Kidney tubule cell (primary cell): ENCODE measurements around the gene PRPF38B.
"Not testable (repeated sequence)": the region's sequence is repeated elsewhere in the genome, so short reads cannot be mapped to it uniquely, and the experiment has no call there.

Experiments
- DNase-seq: peaks from one replicate; pipeline ENCODE4 v3.0.0-alpha.2; 2018; ENCODE audit warnings: low spot score

The PRPF38B gene, protein sequence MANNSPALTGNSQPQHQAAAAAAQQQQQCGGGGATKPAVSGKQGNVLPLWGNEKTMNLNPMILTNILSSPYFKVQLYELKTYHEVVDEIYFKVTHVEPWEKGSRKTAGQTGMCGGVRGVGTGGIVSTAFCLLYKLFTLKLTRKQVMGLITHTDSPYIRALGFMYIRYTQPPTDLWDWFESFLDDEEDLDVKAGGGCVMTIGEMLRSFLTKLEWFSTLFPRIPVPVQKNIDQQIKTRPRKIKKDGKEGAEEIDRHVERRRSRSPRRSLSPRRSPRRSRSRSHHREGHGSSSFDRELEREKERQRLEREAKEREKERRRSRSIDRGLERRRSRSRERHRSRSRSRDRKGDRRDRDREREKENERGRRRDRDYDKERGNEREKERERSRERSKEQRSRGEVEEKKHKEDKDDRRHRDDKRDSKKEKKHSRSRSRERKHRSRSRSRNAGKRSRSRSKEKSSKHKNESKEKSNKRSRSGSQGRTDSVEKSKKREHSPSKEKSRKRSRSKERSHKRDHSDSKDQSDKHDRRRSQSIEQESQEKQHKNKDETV

DNA sequence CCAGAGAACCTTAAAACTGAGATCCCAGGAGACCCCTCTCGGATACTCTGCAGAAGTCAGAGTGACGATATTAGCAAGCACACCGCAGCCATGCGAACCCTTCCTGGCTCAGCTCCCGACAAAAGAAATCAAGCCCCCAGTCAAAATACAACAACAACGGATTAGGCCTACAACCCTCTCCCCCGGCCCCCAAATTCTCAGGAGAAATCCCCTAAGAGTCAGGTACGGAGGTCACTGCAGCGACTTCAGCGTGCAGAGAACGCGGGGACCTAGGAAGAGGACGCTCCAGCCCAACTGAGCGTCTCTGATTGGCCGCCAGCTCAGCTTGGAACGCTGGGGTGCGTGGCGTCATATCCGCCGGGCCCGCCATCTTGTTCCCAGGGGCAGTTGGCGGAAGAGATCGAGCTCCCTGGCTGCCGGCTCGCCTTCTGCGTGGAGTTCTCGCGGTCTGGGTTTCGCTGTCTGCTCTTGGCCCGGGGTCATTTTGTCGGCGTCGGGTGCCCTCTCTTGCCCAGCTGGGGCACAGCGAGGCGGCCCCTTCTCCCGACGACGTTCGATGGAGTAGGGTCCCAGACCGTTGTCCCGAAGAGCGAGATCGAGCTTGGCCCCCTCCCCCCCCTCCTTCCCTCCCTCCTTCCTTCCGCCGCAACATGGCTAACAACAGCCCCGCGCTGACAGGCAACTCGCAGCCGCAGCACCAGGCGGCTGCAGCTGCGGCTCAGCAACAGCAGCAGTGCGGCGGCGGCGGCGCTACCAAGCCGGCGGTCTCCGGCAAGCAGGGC, at the start of gene PRPF38B:
PRPF38B (plus strand) TSS at position 369 of the 782 bp plus-strand sequence; CDS start at position 651, 282 bp downstream.
- peak; percentile 92 for DNase-seq

DNA sequence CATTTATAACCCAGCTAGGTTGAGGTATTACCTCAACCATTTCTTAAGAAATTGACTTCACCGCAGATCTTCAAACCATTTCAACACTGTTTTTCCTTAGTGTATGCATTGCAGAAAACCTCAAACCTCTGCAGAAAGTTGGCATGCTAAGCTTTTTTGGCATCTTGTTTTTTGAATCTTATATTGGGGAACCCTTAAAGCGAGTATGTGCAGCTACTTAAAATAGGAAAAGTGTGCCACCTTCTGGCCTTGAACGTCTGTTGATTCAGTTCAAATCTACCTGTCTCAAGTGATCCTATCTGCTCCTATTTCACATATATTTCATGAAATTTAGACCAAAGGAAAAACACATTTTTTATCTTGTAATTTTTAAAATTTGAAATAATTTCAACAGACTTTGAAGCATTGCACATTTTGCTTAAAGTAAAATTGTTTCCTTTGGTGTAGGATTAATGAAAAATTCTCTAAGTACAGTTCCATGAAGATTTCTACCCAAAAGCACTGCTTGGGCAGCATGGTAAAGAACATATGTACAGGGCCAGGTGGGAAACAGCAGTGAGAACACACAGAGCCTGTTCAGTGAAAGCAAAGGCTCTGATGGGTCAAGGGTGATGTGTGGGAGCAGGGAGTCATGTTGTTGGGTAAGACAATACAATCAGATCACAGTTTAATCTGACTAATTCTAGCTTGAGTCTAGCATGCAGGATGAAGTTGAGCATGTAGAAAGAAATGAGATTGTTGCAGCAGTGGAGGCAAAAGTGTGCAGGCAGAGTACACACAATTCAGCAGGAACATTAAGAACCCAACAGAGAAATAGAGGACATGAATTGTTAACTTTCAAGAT, 48.4 kb upstream of the PRPF38B start:
- peak; percentile 49 for DNase-seq

DNA sequence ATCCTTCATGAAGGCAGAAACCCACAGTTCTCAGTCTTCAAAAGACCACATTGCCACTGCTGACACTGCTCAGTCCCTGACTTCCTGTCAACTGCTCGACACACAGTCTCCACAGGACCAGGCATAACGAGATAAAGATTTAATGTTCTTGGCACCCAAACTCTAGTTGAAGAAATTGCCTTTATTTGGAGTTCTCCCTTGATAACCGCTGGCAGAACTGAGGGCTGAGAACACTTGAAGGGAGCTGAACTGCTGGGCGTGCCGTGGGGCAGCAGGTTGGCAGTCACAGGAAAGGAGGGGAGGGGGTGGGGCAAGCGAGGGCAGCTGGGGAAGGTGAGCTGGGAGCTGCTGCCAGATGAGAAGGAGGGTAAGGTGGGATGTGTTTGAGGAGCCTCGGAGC, 47.1 kb upstream of the PRPF38B start:
- DNase-seq, result no peak

DNA sequence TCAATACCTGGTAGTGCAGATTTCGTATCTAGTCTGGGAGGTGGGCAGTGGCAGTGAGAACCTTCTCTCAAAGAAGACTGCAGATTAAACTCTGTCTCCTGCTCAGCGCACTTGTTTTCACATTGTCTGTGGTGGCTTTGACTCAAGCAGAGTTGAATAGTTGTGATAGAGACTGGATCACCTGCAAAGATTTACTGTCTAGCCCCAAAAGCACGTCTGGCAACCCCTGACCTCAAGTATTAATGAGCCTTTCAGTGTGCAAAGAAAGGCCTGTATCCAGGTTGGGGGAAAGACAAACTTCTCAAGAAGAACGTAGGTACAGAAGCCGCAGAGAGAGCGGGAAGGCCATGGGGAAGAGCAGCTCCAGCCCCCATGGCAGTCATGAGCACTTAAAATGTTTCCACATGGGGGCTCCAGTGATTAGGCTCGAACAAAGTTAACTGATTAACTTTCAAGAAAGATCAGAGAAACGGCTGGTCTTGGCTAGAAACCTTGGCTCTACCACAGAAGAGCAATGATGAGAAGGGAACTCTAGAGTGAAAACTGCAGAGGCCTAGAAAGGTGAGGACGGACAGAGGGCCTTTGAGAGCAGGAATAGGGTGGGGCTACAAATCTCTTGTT, 46.4 kb upstream of the PRPF38B start:
- DNase-seq, result no peak

DNA sequence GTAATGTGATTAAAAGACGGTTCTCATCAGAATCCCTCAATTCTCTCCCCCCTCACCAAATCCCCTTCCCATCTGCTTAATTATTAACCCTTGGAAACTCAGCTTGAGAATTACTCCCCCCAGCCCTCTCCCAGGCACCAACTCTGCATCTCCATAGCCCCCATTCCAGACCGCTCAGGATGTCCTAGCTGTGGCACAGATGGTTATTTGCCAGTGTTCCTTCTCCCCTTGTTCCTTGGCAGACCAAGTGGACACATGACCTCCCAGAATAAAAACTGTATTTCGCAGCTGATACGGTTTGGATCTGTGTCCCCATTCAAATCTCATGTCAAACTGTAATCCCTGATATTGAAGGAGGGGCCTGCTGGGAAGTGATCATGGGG, 45.9 kb upstream of the PRPF38B start:
- DNase-seq, result no peak

DNA sequence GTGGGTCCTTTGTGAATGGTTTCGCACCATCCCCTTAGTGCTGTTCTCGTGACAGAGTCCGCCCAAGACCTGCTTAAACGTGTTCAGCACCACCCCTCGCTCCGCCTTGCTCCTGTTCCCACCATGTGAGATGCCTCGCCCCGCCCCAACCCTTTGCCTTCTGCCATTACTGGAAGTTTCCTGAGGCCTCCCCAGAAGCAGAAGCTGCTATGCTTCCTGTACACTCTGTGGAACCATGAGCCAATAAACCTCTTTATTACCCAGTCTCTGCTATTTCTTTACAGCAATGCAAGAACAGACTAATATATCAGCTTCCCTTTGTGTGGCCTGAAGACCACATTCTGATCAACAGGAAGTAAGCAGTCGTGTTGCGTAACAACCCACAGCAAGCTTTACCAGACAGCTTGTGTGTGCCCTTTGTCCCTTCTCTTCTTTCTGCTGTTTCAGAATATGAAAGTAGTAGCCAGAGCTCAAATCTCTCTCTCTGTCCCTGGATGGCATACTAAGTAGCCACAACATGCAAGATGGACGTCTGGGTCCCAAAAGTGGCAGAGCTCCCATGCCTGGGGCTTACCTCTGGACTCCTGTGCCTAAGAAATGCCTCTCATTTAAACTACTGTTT, 45.4 kb upstream of the PRPF38B start:
- DNase-seq, result peak; percentile 31

DNA sequence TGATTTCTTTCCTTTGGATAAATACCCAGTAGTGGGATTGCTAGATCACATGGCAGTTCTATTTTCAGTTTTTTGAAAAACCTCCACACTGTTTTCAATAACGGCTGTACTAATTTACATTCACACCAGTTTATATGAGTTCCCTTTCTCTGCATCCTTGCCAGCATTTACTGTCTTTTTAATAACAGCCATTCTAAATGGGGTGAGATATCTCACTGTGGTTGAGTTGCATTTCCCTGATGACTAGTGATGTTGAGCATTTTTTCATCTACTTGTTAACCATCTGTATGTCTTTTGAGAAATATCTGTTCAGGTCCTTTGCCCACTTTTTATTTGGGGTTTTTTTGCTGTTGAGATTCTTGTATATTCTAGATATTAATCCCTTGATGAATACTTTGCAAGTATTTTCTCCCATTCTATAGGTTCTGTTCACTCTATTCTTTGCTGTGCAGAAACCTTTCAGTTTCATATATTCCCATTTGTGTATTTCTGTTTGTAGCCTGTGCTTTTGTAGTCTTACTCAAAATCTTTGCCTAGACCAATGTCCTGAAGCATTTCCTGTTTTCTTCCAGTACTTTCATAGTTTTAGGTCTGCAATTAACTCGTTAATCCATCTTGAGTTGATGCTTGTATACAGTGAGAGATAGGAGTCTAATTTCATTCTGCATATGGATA, 38.5 kb upstream of the PRPF38B start:
- DNase-seq, result no peak

DNA sequence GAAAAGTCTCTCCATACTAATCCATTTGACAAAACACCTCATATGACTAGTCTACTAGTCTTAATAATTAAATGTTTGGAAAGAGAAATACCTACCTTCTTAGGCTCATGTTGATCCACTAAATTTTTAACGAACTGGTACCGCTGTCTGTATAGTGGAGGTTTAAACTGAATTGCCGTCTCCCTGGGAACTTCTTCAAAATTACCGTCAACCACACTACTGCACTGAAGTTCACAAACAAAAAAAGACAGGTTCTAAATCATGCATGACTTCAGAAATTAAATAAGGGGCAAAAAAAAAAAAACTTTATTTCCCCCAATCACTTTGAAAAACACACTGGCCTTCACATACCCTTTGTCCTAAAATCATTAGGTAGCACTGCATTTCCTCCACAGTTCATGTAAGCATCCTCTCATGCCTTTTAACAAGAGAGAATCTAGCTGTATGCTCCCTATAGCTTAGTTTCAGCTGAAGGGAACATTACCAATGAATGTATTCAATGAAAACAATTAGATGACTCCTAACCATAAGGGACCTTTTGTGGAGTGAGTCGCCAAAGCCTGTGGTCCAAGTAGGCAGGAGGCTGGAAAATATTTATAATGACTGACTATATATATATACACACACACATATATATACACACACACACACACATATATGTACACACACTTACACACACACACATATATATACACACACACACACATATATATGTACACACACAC, 34.6 kb upstream of the PRPF38B start:
- DNase-seq, result no peak

DNA sequence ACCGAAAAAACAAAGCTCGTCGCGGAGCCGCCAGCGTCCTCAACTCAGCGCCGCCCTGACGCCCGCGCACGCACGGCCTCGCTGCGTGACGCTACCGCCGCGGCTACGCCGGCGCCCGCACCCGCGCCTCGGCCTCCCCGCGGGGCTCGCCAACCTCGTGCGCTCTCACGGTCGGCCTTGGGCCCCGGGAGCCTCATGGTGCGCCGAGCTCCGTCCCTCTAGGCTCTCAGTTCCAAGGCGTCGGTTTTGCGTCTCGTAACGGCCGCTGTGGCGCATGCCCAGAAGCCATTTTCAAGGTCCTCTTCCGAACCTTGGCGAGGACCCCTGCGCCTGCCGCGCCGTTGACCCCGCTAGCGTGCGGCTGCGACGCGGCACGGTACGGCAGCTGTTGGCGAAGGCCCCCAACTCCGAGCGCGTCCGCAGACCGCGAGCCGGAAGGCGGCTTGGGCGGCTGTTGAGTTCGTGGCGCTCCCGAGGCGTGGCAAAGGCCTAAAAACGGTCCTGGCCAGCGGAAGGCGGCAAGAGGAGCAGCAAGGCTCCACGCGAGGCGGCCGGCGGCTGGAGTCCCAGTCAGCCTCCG, 31.0 kb upstream of the PRPF38B start, which contains the start of gene HENMT1:
HENMT1 (minus strand) TSS at position 64 of the 580 bp plus-strand sequence. CDS start 1,209 bp downstream, outside the sequence.
- peak; percentile 28 for DNase-seq

DNA sequence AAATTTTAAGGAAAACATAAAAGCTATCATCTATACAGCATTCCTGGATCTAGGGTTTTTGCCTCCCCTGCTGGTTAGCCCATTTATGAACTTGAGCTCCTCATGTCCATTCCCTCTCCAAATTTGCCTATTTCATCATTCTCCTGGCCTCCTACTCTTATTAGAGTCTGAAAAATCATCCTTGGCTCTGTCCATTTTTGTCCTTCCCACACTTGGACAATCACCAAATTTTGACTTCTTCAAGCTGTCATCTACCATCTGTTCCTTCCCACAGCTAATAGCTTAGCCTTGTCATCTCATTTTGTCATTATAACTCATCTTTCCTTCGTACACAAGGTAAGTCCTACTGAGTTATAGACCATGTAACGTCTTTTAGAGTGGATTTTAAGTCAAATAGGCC, 29.0 kb upstream of the PRPF38B start:
- DNase-seq, result no peak

DNA sequence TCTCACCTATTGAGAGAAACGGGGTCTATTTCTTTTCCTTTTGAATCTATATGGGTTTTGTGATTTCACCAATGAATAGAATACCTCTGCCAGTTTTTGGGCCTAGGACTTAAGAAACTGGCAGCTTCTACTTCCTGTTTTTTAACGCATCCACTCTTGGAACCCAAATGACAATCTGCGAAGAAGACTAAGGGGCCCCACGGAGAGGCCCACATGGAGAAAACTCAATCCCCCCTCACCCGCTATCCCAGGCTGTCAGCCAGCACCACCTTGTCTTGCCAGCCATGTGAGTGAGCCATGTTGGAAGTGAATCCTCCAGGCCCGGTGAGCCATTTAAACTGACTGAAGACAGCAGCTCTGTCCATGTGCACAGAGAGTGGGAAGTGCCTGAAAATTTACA, 27.6 kb upstream of the PRPF38B start:
- DNase-seq, result no peak

DNA sequence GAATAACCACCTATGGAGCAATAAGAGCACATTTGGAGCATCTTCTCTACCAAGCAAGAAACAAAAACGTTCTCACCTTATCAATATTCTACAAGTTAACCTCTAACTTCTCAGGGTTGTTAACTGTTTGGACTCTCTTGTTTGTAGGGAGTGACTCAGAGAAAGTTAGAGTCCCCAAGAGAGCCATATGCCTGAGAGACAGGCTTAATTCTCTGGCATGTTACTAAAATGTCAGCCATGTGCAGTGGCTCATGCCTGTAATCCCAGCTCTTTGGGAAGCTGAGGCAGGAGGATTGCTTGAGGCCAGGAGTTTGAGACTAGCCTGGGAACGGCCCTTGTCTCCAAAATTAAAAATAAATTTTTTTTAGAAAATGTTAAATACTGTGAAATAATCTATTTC, 27.0 kb upstream of the PRPF38B start:
- DNase-seq, result no peak

DNA sequence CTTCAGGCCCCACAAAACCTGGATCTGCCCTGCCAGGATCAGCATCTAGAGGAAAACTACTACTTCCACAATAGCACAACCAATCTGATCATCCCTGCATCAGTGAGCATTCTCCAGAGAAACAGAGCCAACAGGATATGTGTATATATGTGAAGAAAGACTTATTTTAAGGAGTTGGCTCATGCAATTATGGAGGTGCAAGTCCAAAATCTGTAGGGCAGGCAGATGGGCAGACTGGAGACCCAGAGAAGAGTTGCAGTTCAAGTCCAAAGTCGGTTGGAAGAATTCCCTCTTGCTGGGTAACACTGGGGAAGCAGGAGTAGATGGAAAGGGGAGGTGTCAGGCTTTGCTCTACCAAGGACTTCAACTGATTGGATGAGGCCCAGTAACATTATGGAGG, 26.3 kb upstream of the PRPF38B start:
- no peak for DNase-seq

DNA sequence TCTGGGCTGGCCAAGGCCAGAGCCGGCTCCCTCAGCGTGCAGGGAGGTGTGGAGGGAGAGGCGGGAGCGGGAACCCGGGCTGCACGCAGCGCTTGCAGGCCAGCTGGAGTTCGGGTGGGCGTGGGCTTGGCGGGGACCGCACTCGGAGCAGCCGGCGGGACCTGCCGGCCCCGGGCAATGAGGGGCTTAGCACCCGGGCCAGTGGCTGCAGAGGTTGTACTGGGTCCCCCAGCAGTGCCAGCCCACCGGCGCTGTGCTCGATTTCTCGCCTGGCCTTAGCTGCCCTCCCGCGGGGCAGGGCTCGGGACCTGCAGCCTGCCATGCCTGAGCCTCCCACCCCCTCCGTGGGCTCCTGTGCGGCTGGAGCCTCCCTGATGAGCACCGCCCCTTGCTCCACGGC, 24.7 kb upstream of the PRPF38B start:
- not testable (repeated sequence) for DNase-seq

DNA sequence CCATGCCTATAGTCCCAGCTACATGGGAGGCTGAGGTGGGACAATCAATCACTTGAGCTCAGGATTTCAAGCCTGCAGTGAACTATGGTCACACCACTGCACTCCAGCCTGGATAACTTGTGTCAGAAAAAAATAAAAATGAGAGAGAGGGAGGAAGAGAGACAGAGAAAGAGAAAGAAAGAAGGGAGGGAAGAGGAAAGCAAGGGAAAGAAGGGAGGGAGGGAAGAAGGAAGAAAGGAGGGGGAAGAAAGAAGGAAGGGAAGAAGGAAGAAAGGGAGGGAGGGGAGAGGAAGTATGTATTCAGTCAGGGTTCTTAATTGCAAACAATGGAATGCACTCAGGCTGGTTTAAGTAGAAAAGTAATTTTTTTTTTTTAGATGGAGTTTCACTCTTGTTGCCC, 23.3 kb upstream of the PRPF38B start:
- no peak for DNase-seq

DNA sequence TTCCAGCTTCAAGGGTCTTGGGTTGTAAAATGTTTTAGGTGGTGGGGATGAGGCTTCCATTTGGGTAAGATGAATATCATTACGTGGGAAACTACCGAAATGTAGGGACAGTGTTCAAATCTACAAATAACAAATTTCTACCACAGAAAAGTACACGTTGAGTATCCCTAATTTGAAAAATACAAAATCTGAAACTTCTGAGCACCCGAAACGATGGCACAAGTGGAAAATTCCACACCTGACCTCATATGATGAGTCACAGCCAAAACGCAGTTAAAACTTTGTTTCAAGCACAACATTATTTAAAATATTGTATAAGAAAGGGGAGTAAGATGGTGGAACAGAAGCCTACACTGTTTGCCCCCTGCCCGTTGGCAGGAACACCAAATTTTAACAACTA, 22.4 kb upstream of the PRPF38B start:
- no peak for DNase-seq

DNA sequence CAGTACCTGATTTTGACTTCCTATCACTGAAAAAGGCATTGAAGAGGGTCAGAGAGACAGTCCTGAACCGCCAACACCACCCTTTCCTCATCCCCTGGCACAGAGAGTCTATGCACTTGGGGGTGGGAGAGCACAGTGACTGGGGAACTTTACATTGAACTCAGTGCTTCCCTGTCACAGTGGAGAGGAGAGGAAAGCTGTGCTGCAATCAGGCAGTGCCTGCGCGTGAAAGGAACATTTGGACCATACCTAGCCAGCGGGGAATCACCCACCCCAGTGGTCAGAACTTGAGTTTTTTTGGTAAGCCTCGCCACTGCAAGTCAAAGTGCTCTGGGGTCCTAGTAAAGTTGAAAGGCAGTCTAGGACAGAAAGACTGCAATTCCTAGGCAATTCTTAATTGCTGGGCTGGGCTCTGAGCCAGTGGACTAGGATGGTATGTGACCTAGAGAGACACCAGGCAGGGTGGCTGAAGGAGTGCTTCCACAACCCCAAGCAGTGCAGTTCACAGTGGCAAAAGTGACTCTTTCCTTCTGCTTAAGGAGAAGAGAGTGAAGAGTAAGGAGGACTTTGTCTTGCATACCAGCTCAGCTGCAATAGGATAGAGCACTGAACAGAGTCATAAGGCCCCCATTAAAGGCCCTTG, 21.9 kb upstream of the PRPF38B start:
- no peak for DNase-seq

DNA sequence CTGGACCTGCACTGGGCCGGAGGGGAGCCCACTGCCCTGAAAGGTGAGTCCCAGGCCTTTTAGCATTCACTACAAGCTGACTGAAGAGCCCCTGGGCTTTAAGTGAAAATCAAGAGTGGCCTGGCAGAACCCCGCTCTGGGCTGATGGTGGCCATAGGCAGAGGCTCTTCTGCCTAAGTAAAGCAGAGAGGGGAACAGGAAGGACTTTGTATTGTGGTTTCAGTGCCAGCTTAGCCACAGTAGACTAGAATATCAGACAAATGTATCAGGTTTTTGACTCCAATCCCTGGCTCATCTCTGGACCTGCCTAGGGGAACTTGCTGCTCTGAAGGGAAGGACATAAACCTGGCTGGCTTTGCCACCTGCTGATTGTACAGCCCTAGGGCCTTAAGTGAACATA, 21.0 kb upstream of the PRPF38B start:
- DNase-seq, result no peak

DNA sequence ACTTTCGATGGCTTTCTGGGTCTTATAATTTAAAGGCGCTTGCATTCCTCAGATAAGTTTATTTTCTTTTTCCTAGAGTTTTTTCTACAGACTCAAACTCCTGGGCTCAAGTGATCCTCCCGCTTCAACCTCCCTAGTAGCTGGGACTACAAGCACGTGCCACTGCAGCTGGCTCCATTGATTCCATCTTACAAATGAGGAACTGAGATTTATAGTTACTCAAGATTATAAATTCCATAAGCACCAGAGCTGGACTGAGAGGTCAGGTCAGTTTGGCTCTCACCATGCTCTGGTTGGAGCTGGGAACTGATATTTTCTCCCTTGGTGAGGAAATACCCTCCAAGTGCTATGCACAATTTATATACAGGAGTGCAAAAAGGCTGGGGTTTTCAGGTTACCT, 13.4 kb upstream of the PRPF38B start:
- DNase-seq, result no peak
